Loucy (cell line): ENCODE results near the gene RFNG.

Source experiments
- H2AFZ ChIP-seq: fragments of 200-600 bp; sonication (generic); 2 replicates; pipeline ENCODE4 v1.6.0; 2016; ENCODE audit warnings: antibody characterized with exemption, mild to moderate bottlenecking, low read length, moderate library complexity
- H3F3A ChIP-seq: fragments of 200-600 bp; 2 replicates; pipeline ENCODE4 v1.6.0; 2016; ENCODE audit warnings: antibody characterized with exemption, low read depth, mild to moderate bottlenecking
- H3K27me3 ChIP-seq: fragments of 200-600 bp; sonication (generic); 2 replicates; pipeline ENCODE4 v1.6.1; 2014; ENCODE audit warnings: low read length, mild to moderate bottlenecking; ENCODE audit not compliant: insufficient read depth, poor library complexity, severe bottlenecking
- H3K36me3 ChIP-seq: fragments of 200-600 bp; sonication (generic); 2 replicates; pipeline ENCODE4 v1.6.1; 2016; ENCODE audit warnings: low read length; ENCODE audit not compliant: insufficient read depth
- H3K4me1 ChIP-seq: fragments of 200-600 bp; sonication (generic); 2 replicates; pipeline ENCODE4 v1.5.1; 2014; ENCODE audit warnings: low read length, mild to moderate bottlenecking; ENCODE audit not compliant: insufficient read depth, poor library complexity, severe bottlenecking
- H3K4me2 ChIP-seq: fragments of 200-600 bp; sonication (generic); 2 replicates; pipeline ENCODE4 v1.6.0; 2014; ENCODE audit warnings: antibody characterized with exemption, low read length, low read depth, mild to moderate bottlenecking; ENCODE audit not compliant: poor library complexity, severe bottlenecking
- H3K4me3 ChIP-seq: fragments of 200-600 bp; sonication (generic); 2 replicates; pipeline ENCODE4 v1.5.1; 2014; ENCODE audit warnings: low read length, mild to moderate bottlenecking, mixed read lengths; ENCODE audit not compliant: poor library complexity, severe bottlenecking
- H3K79me2 ChIP-seq: fragments of 200-600 bp; sonication (generic); 2 replicates; pipeline ENCODE4 v1.6.1; 2014; ENCODE audit warnings: low read length; ENCODE audit not compliant: insufficient read depth
- H3K9ac ChIP-seq: fragments of 200-600 bp; sonication (generic); 2 replicates; pipeline ENCODE4 v1.6.0; 2014; ENCODE audit warnings: mild to moderate bottlenecking, low read depth, low read length, moderate library complexity; ENCODE audit not compliant: poor library complexity, severe bottlenecking
- H3K9me2 ChIP-seq: fragments of 200-600 bp; sonication (generic); replicated peaks from 2 replicates; pipeline ENCODE4 v1.6.1; 2016; ENCODE audit warnings: low read depth, low read length, mixed read lengths
- H3K9me3 ChIP-seq: fragments of 200-600 bp; sonication (generic); 2 replicates; pipeline ENCODE4 v1.6.1; 2014; ENCODE audit warnings: mild to moderate bottlenecking, antibody characterized with exemption, low read length, low read depth; ENCODE audit not compliant: insufficient read depth
- H4K20me1 ChIP-seq: fragments of 200-600 bp; sonication (generic); 2 replicates; pipeline ENCODE4 v1.6.0; 2014; ENCODE audit warnings: antibody characterized with exemption, low read length, mild to moderate bottlenecking; ENCODE audit not compliant: insufficient read depth, poor library complexity, severe bottlenecking
- EZH2phosphoT487 ChIP-seq: fragments of 200-600 bp; IDR thresholded peaks from 2 replicates; pipeline ENCODE4 v1.6.1; 2018; ENCODE audit warnings: antibody characterized with exemption, mild to moderate bottlenecking, moderate library complexity, borderline replicate concordance
- TF ChIP-seq, protein P1 (sequence below): fragments of 200-600 bp; sonication (generic); conservative IDR thresholded peaks from 2 replicates; pipeline ENCODE4 v1.5.1; 2014; ENCODE audit warnings: mild to moderate bottlenecking, antibody characterized with exemption, low read length

RFNG gene

DNA sequence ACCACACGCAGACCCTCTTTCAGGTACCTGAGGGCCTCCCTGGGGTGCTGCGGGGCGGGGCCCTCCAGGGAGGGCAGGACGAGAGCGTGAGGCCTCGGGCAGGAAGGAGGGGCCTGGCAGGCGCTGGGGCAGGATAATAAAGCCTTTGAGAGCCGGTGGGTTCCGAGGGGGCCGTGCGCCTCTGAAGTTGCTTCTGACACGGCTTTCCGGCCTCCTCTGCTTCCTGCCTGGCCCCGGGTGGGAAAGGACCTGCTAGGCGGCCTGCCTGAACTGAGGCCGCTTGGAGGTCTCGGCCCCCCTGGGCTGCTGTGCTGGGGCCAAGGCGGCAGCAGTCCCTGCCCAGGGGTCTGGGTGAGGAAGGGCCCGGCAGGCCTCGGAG lies 39.4 kb downstream of the RFNG start:
- Histone ChIP-seq H3K79me2 (no peaks in the 10 kb centered on the region), H3K9ac (no peak overlapping the region), H3K9me2 (no peaks in the 10 kb centered on the region), H3K4me3 (no peak overlapping the region), H3K36me3 (no peaks in the 10 kb centered on the region), H3K4me2 (no peak overlapping the region), H2AFZ (no peak overlapping the region), H3K4me1 (no peaks in the 10 kb centered on the region), H4K20me1 (no peaks in the 10 kb centered on the region), H3F3A (no peaks in the 10 kb centered on the region), H3K27me3 (no peaks in the 10 kb centered on the region), H3K9me3 (no peaks in the 10 kb centered on the region)
- TF ChIP-seq EZH2phosphoT487: no peak
- TF ChIP-seq, protein P1, sequence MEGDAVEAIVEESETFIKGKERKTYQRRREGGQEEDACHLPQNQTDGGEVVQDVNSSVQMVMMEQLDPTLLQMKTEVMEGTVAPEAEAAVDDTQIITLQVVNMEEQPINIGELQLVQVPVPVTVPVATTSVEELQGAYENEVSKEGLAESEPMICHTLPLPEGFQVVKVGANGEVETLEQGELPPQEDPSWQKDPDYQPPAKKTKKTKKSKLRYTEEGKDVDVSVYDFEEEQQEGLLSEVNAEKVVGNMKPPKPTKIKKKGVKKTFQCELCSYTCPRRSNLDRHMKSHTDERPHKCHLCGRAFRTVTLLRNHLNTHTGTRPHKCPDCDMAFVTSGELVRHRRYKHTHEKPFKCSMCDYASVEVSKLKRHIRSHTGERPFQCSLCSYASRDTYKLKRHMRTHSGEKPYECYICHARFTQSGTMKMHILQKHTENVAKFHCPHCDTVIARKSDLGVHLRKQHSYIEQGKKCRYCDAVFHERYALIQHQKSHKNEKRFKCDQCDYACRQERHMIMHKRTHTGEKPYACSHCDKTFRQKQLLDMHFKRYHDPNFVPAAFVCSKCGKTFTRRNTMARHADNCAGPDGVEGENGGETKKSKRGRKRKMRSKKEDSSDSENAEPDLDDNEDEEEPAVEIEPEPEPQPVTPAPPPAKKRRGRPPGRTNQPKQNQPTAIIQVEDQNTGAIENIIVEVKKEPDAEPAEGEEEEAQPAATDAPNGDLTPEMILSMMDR: no peak

DNA sequence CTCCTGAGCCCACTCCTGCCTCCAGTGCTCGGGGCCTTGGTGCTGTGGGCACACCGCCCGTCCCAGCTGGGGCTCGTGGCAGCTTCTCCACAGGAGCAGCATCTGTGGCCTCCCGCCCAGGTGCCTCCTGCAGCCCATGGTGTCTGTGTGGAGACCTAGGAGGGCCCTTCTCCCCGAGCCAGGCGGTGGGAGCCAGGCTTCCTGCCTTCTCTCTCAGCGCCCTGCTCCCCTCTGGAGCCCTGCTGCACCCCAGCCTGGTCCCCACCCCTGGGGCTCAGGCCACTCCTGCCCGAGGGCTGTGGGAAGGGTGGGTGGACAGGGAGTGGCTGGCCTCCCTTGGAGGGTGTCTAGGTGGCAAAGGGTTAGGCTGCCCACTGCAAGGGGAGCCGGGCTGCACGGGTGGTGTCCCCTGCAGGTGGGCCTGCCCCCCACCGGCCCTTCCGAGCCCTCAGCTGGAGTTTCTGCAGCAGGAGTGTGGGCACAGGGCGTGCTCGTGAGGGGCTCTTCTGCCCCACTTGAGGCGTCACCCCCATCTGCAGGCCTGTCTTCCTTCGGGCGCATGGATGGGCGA lies 39.9 kb downstream of the RFNG start:
- Histone ChIP-seq H3K4me2 (no peak overlapping the region), H3K36me3 (no peaks in the 10 kb centered on the region), H3K9ac (no peak overlapping the region), H3K27me3 (no peaks in the 10 kb centered on the region), H3K4me3 (no peak overlapping the region), H3K4me1 (no peaks in the 10 kb centered on the region), H4K20me1 (no peaks in the 10 kb centered on the region), H3F3A (no peaks in the 10 kb centered on the region), H3K9me2 (no peaks in the 10 kb centered on the region), H3K9me3 (no peaks in the 10 kb centered on the region), H2AFZ (no peak overlapping the region), H3K79me2 (no peaks in the 10 kb centered on the region)
- no peak for TF ChIP-seq EZH2phosphoT487
- TF ChIP-seq, protein P1: no peak

DNA sequence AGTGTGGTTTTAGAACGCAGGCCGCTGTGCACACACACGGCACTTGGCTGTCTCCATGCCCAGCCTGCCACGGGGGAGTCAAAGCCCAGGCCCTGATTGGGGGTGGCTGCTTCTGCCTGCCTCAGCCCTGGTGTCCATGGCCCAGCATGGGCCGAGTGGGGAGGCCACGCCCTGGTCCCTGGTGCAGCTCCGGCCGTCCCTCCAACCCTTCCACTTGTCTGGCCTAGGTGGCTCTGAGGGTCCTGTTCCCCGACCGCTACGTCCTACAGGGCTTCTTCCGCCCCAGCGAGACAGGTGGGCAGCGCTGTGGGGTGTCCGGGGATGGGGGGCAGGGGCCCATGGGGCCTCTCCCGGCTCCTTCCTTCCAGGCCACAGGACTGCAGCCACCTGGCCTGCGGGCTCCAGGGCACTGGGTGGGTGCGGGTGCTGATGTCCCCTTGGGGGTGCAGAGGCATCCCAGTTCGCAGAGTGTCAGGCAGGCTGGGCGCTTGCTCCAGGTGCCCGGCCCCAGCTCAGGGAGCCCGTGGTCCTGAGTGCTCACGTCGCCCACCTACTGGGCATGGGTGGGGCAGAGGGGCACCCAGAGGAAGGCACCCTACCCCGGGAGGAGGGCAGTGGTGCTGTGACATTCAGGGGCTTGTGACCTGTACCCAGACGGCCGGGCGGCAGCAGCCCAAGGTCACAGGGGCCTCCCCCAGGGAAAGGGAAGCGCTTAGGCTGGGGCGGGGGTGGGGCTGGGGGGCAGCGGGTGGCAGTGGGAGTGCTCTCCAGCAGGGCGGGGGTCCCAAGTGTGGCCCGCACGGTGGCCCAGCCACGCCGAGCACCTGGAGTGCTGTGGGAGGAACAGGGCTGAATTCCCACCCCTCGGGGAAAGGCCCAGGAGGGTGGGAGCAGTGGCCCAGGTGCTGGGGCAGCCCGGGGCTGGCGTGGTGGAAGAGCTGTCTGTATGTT lies 40.8 kb downstream of the RFNG start:
- Histone ChIP-seq H3K27me3 (no peaks in the 10 kb centered on the region), H3K9me2 (no peaks in the 10 kb centered on the region), H3K36me3 (no peaks in the 10 kb centered on the region), H3K4me3 (no peak overlapping the region), H3K4me2 (no peak overlapping the region), H2AFZ (no peak overlapping the region), H4K20me1 (no peaks in the 10 kb centered on the region), H3K79me2 (no peaks in the 10 kb centered on the region), H3K9me3 (no peaks in the 10 kb centered on the region), H3K9ac (no peak overlapping the region), H3K4me1 (no peaks in the 10 kb centered on the region), H3F3A (no peaks in the 10 kb centered on the region)
- TF ChIP-seq, protein P1: no peak
- TF ChIP-seq EZH2phosphoT487: no peak
